ENCODE results near the gene PRPF39.

GRCh38 chr14:45051180-45051579 lies 32.7 kb upstream of the PRPF39 start:
- no peak for TF ChIP-seq JUND (IDR thresholded peaks at IDR 0.05)
- TF ChIP-seq MAX (IDR thresholded peaks at IDR 0.05) = no peak
- TF ChIP-seq, protein P1, sequence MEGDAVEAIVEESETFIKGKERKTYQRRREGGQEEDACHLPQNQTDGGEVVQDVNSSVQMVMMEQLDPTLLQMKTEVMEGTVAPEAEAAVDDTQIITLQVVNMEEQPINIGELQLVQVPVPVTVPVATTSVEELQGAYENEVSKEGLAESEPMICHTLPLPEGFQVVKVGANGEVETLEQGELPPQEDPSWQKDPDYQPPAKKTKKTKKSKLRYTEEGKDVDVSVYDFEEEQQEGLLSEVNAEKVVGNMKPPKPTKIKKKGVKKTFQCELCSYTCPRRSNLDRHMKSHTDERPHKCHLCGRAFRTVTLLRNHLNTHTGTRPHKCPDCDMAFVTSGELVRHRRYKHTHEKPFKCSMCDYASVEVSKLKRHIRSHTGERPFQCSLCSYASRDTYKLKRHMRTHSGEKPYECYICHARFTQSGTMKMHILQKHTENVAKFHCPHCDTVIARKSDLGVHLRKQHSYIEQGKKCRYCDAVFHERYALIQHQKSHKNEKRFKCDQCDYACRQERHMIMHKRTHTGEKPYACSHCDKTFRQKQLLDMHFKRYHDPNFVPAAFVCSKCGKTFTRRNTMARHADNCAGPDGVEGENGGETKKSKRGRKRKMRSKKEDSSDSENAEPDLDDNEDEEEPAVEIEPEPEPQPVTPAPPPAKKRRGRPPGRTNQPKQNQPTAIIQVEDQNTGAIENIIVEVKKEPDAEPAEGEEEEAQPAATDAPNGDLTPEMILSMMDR (IDR thresholded peaks at IDR 0.05; ENCODE audit: low read depth, low read length, missing input control) = no peak
- TF ChIP-seq REST (IDR thresholded peaks at IDR 0.05) = no peak
- TF ChIP-seq, protein P2, sequence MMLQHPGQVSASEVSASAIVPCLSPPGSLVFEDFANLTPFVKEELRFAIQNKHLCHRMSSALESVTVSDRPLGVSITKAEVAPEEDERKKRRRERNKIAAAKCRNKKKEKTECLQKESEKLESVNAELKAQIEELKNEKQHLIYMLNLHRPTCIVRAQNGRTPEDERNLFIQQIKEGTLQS (IDR thresholded peaks at IDR 0.05) = no peak
- TF ChIP-seq GABPA (IDR thresholded peaks at IDR 0.05 in 1 of 2, conservative IDR thresholded peaks at IDR 0.05 in 1 of 2) = no peak
- TF ChIP-seq, protein P3, sequence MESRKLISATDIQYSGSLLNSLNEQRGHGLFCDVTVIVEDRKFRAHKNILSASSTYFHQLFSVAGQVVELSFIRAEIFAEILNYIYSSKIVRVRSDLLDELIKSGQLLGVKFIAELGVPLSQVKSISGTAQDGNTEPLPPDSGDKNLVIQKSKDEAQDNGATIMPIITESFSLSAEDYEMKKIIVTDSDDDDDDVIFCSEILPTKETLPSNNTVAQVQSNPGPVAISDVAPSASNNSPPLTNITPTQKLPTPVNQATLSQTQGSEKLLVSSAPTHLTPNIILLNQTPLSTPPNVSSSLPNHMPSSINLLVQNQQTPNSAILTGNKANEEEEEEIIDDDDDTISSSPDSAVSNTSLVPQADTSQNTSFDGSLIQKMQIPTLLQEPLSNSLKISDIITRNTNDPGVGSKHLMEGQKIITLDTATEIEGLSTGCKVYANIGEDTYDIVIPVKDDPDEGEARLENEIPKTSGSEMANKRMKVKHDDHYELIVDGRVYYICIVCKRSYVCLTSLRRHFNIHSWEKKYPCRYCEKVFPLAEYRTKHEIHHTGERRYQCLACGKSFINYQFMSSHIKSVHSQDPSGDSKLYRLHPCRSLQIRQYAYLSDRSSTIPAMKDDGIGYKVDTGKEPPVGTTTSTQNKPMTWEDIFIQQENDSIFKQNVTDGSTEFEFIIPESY (IDR thresholded peaks at IDR 0.05) = no peak
- TF ChIP-seq SP1 (IDR thresholded peaks at IDR 0.05) = no peak
- TF ChIP-seq FOXA1 (IDR thresholded peaks at IDR 0.05) = no peak
- no peak for TF ChIP-seq YY1 (IDR thresholded peaks at IDR 0.05)
- TF ChIP-seq TAF1 (conservative IDR thresholded peaks at IDR 0.05) = no peak
- TF ChIP-seq RAD21 (IDR thresholded peaks at IDR 0.05) = no peak
- TF ChIP-seq NR2F2 (IDR thresholded peaks at IDR 0.05) = no peak
- TF ChIP-seq HNF4A (conservative IDR thresholded peaks at IDR 0.05) = no peak

Data from liver (tissue), 3 donors.